Globus pallidus (tissue), 1 donor: ENCODE measurements around the gene CSNK2B.

Experiments
- DNase-seq: peaks from one replicate; pipeline ENCODE4 v3.0.0-alpha.2; 2015; ENCODE audit warnings: low spot score

CSNK2B gene

GRCh38 chr6:31660381-31661261 is 5.3 kb upstream of the CSNK2B start, which contains the start of gene C6orf47:
Gene C6orf47, minus strand, starts transcription at chr6:31660778. Its CDS starts 831 bp downstream, at chr6:31659947.
- DNase-seq: peak; percentile 82

GRCh38 chr6:31661262-31662123 is 4.4 kb upstream of the CSNK2B start:
- DNase-seq: no peak

- DNase-seq: no peak
Observed at GRCh38 chr6:31662124-31662723, 3.7 kb upstream of the CSNK2B start.

- no peak for DNase-seq
Observed at GRCh38 chr6:31663126-31663960, 2.5 kb upstream of the CSNK2B start.

- DNase-seq: no peak
Observed at GRCh38 chr6:31663961-31664789, 1.7 kb upstream of the CSNK2B start.

GRCh38 chr6:31664790-31665500 is 935 bp upstream of the CSNK2B start, which contains the start of gene GPANK1:
Gene GPANK1, minus strand, starts transcription at chr6:31664997. Its CDS starts 519 bp downstream, at chr6:31664478.
- peak; percentile 94 for DNase-seq

GRCh38 chr6:31666337-31666965 is 571 bp downstream of the CSNK2B start:
- no peak for DNase-seq

- no peak for DNase-seq
Observed at GRCh38 chr6:31669676-31670075, 3.8 kb downstream of the CSNK2B start, which contains the start of gene LY6G5B. Gene LY6G5B, plus strand, starts transcription at chr6:31669976. Its CDS starts 975 bp downstream, at chr6:31670951.

GRCh38 chr6:31676322-31676903 is 10.5 kb downstream of the CSNK2B start:
- DNase-seq: no peak

GRCh38 chr6:31676904-31677303 is 11.0 kb downstream of the CSNK2B start:
- no peak for DNase-seq

GRCh38 chr6:31677955-31678354 is 12.1 kb downstream of the CSNK2B start:
- DNase-seq: no peak

GRCh38 chr6:31680226-31681134 is 14.6 kb downstream of the CSNK2B start, which contains the start of gene LY6G5C:
Gene LY6G5C, minus strand, starts transcription at chr6:31681067. Its CDS starts 694 bp downstream, at chr6:31680373.
- DNase-seq: peak; percentile 63

- DNase-seq: no peak
Observed at GRCh38 chr6:31681135-31681671, 15.3 kb downstream of the CSNK2B start.

GRCh38 chr6:31683591-31683990 is 17.7 kb downstream of the CSNK2B start:
- DNase-seq: no peak

- DNase-seq: no peak
Observed at GRCh38 chr6:31686483-31686882, 20.6 kb downstream of the CSNK2B start.

GRCh38 chr6:31687321-31687720 is 21.4 kb downstream of the CSNK2B start:
- DNase-seq: no peak
